Fibroblast of skin of abdomen (primary cell): ENCODE measurements around the gene ZBTB22.
"Not testable (repeated sequence)": the region's sequence is repeated elsewhere in the genome, so short reads cannot be mapped to it uniquely, and the experiment has no call there.

Experiments
- DNase-seq: peaks from one replicate; pipeline ENCODE4 v3.0.0-alpha.2; 2013

ZBTB22 gene

DNA sequence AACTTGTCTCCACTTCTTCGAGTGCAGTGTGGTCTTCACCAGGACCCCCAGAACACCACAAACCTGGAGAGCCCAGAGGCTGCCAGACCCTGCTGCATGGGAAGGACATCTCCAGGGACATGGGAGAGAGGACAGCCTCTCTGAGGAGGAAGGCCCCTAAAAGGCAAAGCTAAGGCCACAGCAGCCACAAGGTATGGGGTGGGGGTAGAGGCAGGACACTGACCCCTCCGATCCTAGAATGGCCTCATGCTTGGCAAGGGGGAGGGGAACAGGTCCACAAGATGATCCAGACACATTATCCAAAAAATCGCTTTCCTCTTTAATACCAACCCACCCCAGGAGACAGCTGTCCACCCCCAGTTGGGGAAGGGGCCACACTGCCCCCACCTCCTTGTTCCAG, 38.7 kb downstream of the ZBTB22 start:
- no peak for DNase-seq

DNA sequence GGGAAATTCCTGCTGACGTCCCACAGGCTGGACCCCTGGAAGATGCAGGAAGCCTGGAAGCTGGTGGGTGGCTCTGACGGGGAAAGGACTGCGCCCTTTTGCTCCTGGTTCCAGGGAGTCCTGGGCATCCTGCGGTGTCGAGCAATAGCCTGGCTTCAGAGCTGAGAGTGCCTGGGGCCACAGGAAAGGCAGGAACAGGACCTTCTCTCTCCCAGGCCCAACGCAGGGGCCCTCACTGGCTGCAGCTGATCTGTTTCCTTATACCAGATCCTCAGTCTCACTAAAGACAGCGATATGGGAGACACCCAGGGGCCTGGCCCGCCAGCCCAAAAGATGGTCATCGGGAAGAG, 39.2 kb downstream of the ZBTB22 start:
- no peak for DNase-seq

DNA sequence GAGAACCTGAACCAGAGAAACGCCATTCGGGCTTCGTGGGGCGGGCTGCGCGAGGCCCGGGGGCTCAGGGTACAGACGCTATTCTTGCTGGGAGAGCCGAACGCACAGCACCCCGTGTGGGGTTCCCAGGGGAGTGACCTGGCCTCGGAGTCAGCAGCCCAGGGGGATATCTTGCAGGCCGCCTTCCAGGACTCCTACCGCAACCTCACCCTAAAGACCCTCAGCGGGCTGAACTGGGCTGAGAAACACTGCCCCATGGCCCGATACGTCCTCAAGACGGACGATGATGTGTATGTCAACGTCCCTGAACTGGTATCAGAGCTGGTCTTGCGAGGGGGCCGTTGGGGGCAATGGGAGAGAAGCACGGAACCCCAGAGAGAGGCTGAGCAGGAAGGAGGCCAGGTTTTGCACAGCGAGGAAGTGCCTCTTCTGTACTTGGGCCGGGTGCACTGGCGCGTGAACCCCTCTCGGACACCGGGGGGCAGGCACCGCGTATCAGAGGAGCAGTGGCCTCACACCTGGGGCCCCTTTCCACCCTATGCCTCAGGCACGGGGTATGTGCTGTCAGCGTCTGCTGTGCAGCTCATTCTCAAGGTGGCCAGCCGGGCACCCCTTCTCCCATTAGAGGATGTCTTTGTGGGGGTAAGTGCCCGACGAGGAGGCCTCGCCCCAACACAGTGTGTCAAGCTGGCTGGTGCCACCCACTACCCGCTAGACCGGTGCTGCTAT, 39.7 kb downstream of the ZBTB22 start:
- DNase-seq = peak; percentile 19

DNA sequence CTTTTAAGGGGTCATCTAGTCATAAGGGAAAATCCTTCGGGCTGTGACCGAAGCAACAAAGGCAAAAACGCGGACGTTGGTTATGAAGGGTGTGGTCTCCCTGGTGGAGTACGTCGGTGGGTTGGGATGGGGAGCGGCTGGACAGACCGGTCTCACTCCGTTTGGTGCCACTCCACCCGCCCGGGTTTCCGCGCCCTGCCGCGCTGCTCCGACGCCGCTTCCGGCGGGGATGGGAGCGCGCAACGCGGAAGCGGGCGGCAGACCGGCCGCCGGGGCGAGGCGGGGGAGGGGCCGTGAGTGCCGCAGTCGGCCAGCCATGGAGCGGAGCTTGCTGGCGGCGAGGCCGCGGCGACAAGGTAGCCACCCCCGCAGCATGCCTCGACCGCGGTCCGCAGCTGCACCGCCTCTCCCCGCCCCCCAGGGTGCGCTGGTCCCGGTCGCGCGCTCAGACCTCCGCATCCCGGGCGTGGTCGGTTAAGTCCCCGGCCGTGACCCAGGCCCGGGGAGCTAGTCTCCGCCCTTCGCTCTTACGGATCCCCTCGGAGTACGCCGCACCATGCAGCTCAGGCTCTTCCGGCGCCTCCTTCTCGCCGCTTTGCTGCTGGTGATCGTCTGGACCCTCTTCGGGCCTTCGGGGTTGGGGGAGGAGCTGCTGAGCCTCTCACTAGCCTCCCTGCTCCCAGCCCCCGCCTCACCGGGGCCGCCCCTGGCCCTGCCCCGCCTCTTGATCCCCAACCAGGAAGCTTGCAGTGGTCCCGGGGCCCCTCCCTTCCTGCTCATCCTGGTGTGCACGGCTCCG, 40.5 kb downstream of the ZBTB22 start, which contains the start of gene B3GALT4:
B3GALT4 (plus strand) TSS at position 260 of the 799 bp plus-strand sequence; CDS start at position 557, 297 bp downstream.
- peak; percentile 71 for DNase-seq

DNA sequence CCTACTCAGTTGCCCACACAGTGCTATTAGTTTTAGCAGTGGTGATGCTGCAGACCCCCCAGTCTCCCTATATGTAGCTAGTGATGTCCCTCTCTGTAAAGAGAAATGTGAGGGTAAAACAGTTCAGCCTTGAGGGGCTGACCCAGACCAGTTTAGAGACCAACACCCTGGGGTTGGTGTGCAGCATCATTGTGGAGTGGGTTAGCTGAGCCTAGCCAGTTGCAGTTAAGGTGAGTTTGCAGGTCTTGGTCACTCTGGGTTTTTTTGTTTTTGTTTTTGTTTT, 41.0 kb downstream of the ZBTB22 start:
- DNase-seq = no peak

DNA sequence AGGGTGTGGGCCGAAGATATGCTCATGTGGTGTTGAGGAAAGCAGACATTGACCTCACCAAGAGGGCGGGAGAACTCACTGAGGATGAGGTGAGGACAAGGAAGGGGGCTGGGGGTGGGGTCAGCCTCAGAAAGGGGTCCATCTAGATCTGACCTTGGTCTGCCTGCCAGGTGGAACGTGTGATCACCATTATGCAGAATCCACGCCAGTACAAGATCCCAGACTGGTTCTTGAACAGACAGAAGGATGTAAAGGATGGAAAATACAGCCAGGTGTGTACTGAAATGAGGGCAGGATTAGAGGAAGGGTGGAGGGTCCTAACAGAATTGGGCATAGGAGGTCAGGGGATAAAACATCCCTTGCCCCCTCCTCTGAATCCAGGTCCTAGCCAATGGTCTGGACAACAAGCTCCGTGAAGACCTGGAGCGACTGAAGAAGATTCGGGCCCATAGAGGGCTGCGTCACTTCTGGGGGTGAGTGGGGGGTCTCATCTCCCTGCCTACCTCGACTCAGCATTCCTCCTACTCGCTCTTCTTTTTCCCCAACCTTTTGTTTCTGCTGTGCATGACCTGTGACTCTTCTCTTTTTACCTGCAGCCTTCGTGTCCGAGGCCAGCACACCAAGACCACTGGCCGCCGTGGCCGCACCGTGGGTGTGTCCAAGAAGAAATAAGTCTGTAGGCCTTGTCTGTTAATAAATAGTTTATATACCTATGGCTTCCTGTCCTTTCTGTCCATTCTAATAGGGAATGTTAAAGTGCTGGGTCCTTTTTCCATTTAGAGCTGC, 41.6 kb downstream of the ZBTB22 start:
- not testable (repeated sequence) for DNase-seq

DNA sequence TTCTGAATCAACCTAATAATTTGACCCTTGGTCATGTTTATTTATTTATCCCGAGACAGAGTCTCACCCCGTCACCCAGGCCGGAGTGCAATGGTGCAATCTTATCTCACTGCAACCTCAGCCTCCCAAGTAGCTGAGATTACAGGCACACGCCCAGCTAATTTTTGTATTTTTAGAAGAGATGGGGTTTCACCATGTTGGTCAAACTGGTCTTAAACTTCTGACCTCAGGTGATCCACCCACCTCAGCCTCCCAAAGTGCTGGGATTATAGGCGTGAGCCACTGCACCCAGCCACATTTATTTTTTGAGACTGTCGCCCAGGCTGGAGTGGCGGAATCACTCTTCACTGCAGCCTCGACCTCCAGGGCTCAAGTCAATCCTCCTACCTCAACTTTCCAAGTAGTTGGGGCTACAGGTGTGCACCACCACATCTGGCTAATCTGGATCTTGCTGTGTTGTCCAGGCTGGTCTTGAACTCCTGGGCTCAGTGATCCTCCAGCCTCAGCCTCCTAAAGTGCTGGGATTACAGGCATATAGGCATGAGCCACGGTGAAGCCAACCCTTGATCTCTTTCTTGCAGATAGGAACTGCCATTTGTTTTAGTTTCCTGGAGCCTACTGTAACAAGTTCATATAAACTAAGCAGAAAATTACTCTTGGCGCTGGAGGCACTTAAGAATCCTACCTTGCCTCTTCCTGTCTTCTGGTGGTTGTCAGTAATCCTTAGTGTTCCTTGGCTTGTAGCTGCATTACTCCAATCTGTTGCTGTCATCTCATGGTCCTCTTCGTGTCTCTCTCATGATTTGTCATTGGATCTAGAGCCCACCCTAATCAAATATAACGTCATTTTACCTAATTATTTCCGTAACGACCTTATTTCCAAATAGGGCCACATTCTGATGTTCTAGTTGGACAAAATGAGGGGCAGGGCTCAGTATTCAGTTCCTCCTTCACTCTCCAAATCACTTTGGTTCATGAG, 43.3 kb downstream of the ZBTB22 start:
- DNase-seq = no peak

DNA sequence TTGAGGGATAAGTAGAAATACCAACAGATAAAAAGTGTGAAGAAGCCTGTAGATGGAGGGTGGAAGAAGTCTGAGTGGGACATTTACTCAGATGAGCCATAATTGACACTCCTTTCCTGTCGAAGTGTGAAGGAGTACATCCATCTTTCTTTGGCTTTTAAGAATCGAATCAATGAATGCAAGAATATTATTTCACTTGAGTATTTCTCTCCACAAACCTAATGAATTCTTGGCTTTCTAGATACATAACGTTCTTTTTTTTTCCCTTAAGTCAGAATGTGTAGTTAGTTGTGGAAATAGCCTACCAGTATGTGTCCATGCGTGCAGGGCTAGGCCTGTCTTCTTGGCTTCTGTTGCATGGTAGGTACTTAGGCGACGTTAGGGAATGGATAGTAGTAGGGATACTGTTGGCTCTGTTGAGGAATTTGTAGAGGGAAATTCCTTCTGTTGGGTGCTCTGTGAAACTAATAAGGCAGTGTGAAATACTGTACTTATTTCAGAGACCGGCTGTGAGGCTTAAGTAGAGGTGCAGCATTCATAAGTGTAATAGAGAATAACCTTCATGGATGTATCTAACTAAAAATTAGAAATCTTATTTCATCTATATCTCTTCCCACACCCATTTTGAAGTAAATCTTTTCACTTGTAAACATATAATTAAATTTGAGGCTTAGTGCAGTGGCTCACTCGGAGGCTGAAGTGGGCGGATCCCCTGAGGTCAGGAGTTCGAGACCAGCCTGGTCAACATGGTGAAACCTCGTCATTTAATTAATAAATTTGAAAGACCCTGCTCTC, 44.2 kb downstream of the ZBTB22 start:
- no peak for DNase-seq

DNA sequence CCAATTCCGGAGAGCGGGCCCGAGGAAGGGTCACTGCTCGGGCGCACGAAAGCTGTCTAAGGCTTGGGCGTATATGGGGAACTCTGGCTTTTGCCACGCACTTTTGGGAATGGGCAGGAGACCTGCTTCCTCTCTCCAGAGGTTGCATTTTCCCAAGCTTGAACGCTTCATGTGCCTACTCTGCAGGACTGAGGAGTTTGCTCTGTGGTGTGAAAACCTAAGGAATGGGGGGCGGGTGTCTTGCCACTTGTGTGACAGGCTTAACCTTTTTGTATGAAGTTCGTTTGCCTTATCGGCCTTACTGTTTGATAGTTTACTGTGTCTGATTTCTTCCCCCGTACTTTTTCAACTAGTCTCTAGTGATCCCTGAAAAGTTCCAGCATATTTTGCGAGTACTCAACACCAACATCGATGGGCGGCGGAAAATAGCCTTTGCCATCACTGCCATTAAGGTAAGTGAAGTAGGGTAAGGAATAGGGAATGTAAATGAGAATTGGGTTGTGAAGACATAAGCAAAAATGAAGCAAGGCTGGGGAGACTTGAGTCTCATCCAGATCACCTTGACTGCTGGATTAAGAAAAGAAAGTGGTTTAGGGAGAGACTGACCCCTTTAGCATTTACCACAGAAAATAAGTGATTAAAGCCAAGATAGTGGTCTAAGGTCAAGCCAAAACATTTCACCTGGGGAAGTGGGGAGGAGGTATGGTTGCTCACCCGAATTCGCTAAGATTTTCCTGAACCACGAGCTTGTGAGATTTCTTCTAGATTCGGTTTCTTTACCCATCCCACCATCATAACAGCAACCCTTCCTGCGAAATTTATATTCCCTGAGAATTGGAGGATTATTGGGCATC, 45.0 kb downstream of the ZBTB22 start:
- no peak for DNase-seq

DNA sequence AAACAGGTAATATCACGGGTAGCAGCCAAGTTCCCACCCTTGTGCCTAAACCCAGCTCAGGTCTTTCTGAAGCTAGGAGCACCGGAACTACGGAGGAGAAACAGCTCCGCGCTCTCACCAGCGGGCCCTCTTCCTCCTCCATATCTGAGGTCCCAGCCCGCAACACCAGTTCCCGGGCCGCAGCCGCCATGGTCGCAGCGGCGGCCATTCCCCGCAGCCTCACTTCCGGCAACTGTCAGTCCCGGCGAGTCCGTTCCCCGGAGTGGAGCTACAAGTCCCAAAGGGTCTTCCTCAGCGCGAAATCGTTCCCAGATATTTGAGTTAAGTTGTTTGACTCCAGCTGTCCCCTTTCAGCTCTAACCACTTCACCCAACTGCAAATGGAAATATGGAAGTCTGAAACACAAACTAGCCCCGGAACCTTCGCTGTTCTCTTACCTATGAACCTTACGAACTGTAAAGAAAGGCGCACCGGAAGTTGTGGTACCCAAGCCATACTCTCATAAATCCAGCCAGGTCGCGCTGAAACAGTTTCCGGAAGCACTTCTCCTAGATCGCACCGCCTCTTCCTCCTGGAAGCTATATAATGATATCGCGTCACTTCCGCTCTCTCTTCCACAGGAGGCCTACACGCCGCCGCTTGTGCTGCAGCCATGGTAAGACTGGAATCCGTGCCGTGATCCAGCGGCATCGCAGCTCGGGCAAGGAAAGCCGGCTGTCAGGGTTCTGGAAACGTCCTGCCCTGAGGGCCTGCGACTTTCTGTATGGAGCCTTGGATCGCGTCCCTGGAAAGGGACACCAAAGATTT, 45.9 kb downstream of the ZBTB22 start, which contains the start of the genes RPS18 and VPS52:
RPS18 (plus strand) TSS at position 608 of the 807 bp plus-strand sequence; CDS start at position 653, 45 bp downstream.
VPS52 (minus strand) TSS at position 409 of the 807 bp plus-strand sequence; CDS start at position 208, 201 bp downstream.
- DNase-seq = peak; percentile 99

DNA sequence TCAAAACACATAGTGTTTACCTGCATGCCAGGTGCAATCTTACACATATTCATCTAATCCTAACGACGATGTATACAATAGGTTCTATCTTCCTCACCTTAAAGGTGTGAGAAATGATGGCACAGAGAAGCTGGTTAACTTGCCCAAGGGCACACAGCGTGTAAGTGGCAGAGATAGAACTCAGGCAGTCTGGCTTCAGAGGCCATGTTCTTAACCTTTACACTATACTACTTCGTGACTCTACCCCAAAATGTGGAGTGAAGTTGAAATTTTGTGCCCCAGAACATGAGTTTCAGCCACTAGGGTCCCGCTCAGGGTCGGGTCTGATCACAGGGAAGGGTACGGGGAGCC, 46.5 kb downstream of the ZBTB22 start:
- no peak for DNase-seq
